Measurements from ENCODE around the gene SMAD3.

DNA sequence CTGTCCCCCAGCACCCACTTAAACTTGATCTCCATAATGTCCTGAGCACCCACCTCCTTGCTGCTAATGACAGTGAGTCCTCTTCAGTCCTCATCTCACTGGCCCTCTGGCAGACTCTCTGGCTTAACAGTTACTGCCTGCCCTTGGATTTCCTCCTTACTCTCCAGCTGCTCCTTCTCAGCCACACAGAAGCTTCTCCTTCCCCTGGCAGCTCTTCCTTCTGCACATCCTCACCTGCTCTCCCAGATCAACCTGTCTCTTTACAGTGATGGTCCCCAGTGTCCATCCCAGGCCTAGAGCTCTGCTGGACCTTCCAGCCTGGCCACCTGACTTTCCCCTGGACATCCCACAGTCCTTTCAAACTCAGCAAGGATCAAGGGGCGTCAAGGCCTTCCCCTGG, 47.4 kb upstream of the SMAD3 start:
- TF ChIP-seq CTCF (conservative IDR thresholded peaks at IDR 0.05): no peak
- no peak for TF ChIP-seq EZH2 (IDR thresholded peaks at IDR 0.05; ENCODE audit: low read depth)

All from PC-9 (cell line).